ENCODE results near the gene ATRNL1.

DNA sequence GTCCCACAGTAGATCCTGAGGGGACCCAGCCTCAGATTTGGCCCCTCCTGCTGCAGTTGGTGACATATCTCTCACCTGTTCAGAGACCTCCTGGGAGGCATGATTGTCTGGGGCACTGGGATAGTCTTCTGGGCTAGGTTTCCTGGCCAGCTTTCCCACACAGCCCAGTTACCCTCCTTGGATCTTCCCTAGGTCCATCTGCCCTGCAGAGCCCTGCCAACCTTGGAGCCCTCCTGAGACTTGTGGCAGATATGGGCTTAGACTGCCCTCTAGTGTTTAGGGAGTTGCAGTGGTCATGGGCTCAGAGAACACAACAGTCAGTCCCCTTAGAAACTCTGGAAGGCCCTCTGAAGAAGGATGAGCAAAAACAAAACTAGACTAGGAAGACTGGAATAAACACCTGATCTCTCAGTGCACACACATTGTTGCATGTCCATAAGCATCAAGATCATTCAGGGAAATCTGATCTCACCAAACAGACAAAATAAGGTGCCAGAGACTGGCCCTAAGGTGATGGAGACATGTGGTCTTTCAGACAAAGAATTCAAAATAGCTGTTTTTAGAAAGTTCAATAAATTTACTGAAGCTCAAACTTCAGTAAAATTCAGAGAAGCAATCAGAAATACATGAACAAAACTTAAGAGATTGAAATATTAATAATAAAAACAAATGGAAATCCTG lies 324.6 kb downstream of the ATRNL1 start:
- TF ChIP-seq, protein P1, sequence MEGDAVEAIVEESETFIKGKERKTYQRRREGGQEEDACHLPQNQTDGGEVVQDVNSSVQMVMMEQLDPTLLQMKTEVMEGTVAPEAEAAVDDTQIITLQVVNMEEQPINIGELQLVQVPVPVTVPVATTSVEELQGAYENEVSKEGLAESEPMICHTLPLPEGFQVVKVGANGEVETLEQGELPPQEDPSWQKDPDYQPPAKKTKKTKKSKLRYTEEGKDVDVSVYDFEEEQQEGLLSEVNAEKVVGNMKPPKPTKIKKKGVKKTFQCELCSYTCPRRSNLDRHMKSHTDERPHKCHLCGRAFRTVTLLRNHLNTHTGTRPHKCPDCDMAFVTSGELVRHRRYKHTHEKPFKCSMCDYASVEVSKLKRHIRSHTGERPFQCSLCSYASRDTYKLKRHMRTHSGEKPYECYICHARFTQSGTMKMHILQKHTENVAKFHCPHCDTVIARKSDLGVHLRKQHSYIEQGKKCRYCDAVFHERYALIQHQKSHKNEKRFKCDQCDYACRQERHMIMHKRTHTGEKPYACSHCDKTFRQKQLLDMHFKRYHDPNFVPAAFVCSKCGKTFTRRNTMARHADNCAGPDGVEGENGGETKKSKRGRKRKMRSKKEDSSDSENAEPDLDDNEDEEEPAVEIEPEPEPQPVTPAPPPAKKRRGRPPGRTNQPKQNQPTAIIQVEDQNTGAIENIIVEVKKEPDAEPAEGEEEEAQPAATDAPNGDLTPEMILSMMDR (IDR thresholded peaks at IDR 0.05), result no peak
- no peak for TF ChIP-seq EP300 (IDR thresholded peaks at IDR 0.05)
- no peak for TF ChIP-seq POLR2AphosphoS5 (IDR thresholded peaks at IDR 0.05)
- no peak for TF ChIP-seq POLR2A (IDR thresholded peaks at IDR 0.05)

All from suprapubic skin (tissue), 4 donors.